ENCODE results near the gene MT1M. TPM values are rescaled to one million over a fixed set of nuclear protein-coding genes. Genes with fewer than 3 reads are reported as not detected.

The MT1M gene
- total and polyA plus RNA-seq, 12 donors, result 0.44 to 50.3 (median 9.3) TPM

- Histone ChIP-seq H3K4me1 (replicated peaks in 1 of 2) (peaks cover 44 to 48% of the 10 kb centered on the region in 2 donors), H3K27ac (peak overlapping the region; percentile 90 to 100 (median 99)), H3K9me3 (replicated peaks in 1 of 3) (no peaks in the 10 kb centered on the region), H3K27me3 (no peaks in the 10 kb centered on the region), H3K36me3 (replicated peaks in 1 of 2) (no peaks in the 10 kb centered on the region), H3K4me3 (peak overlapping the region in 1 of 4 donors; percentile 62)
- intact Hi-C loops (cut with DNase I), result loop anchor here in 1 of 2 donors (10.0 kb wide), 1 partner anchor 98 kb away; no protein-coding TSS in a partner anchor
- WGBS, 4 donors, result 20 to 34% (median 25%) methylated on average over 8 of the region's 8 CpGs
- peak; percentile 75 to 91 (median 87) for DNase-seq
- TF ChIP-seq POLR2A (IDR thresholded peaks at IDR 0.05), result peak in 1 of 2 donors; percentile 50
- no peak for TF ChIP-seq CTCF (IDR thresholded peaks at IDR 0.05)
Measured at GRCh38 chr16:56606476-56607108, 25.9 kb upstream of the MT1M start.

DNA sequence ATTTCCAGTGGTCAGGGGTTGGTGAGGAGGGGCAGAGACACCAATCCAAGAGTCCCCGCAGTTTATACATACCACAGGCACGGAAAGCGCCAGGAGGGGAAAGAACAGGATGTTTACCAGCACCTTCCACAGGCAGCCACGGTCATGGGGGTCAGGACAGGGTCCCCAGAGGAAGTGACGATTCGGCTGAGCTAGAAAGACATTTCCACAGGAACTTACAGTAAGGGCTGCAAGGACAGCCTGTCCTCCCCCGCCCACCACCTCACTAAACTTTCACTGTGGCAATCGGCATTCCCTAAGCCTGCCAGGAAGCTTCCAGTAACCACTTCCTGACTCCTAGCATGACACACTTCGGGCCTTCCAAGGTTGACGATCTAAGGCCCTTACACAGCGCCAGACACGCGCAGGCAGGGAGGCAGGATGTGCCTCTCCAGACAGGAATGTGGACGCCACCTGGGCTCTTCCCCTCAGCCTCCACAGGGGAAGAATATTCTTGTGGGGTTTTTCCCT, 25.3 kb upstream of the MT1M start:
- no peaks in the 10 kb centered on the region for H3K36me3 ChIP-seq (replicated peaks in 1 of 2)
- intact Hi-C loops (cut with DNase I), result loop anchor here in 1 of 2 donors (10.0 kb wide), 1 partner anchor 98 kb away; no protein-coding TSS in a partner anchor
- no peaks in the 10 kb centered on the region for H3K27me3 ChIP-seq
- peak; percentile 80 to 97 (median 95) for DNase-seq
- H3K9me3 ChIP-seq (replicated peaks in 1 of 3), result no peaks in the 10 kb centered on the region
- TF ChIP-seq CTCF (IDR thresholded peaks at IDR 0.05) (no peak), POLR2A (IDR thresholded peaks at IDR 0.05) (peak; percentile 64 to 88)
- peaks cover 49 to 54% of the 10 kb centered on the region in 2 donors for H3K4me1 ChIP-seq (replicated peaks in 1 of 2)
- peak overlapping the region in 1 of 4 donors; percentile 62 for H3K4me3 ChIP-seq
- WGBS, 4 donors, result 8 to 24% (median 19%) methylated on average over 3 to 14 of the region's 14 CpGs
- peak overlapping the region; percentile 90 to 100 (median 99) for H3K27ac ChIP-seq

DNA sequence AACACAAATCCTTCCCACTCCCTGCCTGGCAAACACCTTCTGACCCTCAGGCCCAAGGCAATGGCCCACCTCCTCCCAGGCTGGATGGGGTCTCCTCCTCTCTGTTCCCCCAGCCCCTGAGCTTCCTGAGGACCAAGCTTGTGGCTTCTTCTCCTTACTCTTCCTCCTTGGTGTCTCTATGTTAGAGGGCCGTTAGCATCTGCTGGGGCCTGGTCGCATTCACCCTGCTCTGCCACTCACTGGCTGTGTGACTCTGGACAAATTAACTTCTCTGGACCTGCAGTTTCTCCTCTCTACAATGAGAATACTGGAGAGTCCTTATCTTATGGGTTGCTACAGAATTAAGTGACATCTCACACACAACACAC, 24.8 kb upstream of the MT1M start:
- Histone ChIP-seq H3K27ac (peak overlapping the region; percentile 90 to 100 (median 99)), H3K36me3 (replicated peaks in 1 of 2) (no peaks in the 10 kb centered on the region), H3K4me1 (replicated peaks in 1 of 2) (peaks cover 49 to 55% of the 10 kb centered on the region in 2 donors), H3K9me3 (replicated peaks in 1 of 3) (no peaks in the 10 kb centered on the region), H3K4me3 (peak overlapping the region in 1 of 4 donors; percentile 62), H3K27me3 (no peaks in the 10 kb centered on the region)
- no peak for TF ChIP-seq POLR2A (IDR thresholded peaks at IDR 0.05)
- TF ChIP-seq CTCF (IDR thresholded peaks at IDR 0.05), result peak in 1 of 6 experiments; percentile 26
- DNase-seq, result peak in 1 of 7 donors; percentile 37
- 49 to 63% (median 55%) methylated on average over 2 of the region's 2 CpGs for WGBS, 4 donors
- intact Hi-C loops (cut with DNase I), result loop anchor here in 1 of 2 donors (10.0 kb wide), 1 partner anchor 97 kb away; no protein-coding TSS in a partner anchor

GRCh38 chr16:56608043-56608875, 24.2 kb upstream of the MT1M start, which contains the start of gene MT2A:
MT2A (plus strand) TSS chr16:56608584; CDS start chr16:56608656, 72 bp downstream.
- intact Hi-C loops (cut with DNase I), result loop anchor here in 1 of 2 donors (10.0 kb wide), 1 partner anchor 97 kb away; no protein-coding TSS in a partner anchor
- Histone ChIP-seq H3K4me3 (peak within 1 kb of the TSS; percentile 36 to 87 (median 54)), H3K4me1 (replicated peaks in 1 of 2) (peaks cover 49 to 55% of the 10 kb centered on the region in 2 donors), H3K27ac (peak within 1 kb of the TSS; percentile 90 to 100 (median 99)), H3K27me3 (no peaks in the 10 kb centered on the region), H3K36me3 (replicated peaks in 1 of 2) (no peaks in the 10 kb centered on the region), H3K9me3 (replicated peaks in 1 of 3) (no peaks in the 10 kb centered on the region)
- TF ChIP-seq CTCF (IDR thresholded peaks at IDR 0.05) (no peak), POLR2A (IDR thresholded peaks at IDR 0.05) (peak; percentile 97 to 100)
- peak; percentile 95 to 98 (median 97) for DNase-seq
- WGBS, 4 donors, result 4 to 12% (median 4%) methylated on average over 22 to 62 of the region's 62 CpGs
